Right renal pelvis (tissue), 4 donors: ENCODE data around the gene INTU. TPM values are rescaled to one million over a fixed set of nuclear protein-coding genes. Genes with fewer than 3 reads are reported as not detected.

Source experiments
- DNase-seq, 4 donors: peaks; one replicate each; pipeline ENCODE4 v3.0.0-alpha.2; 2013; ENCODE audit warnings: low read depth in 4 of 4, low spot score in 3 of 4, missing footprints in 1 of 4
- polyA plus RNA-seq, 4 donors: library from polyadenylated mRNA; unstranded; fragments of 120-200 nt; gene quantifications; one replicate each; pipeline ENCODE4 v1.2.1, GENCODE V29; 2013; ENCODE audit not compliant: insufficient read length in 4 of 4

INTU gene
- polyA plus RNA-seq, 4 donors, result 21.7 to 23.1 (median 22.2) TPM

DNA sequence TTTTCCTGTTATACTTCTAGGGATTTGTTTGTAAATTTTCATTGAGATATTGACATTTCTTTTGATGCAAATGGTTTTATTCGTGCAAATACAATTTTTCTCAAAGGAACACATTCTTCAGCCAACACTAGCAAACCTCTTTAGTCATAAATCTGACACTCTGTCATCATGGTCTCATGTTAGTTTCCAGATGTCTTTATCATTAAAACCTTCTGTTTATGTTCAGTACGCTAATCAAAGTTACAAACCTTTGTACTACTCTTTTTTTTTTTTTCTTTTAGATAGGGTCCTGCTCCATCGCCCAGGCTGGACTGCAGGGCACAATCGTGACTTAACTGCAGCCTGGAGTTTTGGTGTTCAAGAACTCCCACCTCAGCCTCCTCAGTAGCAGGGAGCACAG lies 104.5 kb downstream of the INTU start:
- DNase-seq, result no peak

GRCh38 chr4:127741247-127741646 lies 108.5 kb downstream of the INTU start:
- no peak for DNase-seq

GRCh38 chr4:127747883-127748282 lies 115.1 kb downstream of the INTU start:
- no peak for DNase-seq

- DNase-seq, result no peak
Observed at GRCh38 chr4:127748957-127749356, 116.2 kb downstream of the INTU start.

DNA sequence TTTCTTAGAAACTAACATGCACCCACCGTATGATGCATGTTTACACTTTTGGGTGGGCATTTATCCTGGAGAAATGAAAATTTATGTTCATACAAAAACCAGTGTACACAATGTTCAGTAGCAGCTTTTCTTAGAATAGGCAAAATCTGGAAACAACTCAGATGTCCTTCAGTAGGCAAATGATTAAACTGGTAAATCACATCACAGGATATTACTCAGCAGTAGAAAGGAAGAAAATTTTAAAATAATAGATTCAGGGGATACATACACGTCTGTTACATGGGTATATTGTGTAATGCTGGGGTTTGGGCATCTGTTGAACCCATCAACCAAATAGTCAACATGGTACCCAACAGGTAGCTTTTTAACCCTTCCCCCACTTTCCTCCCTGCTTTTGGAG lies 124.1 kb downstream of the INTU start:
- no peak for DNase-seq

GRCh38 chr4:127759228-127759820 lies 126.6 kb downstream of the INTU start:
- no peak for DNase-seq

GRCh38 chr4:127759893-127760292 lies 127.1 kb downstream of the INTU start:
- no peak for DNase-seq

DNA sequence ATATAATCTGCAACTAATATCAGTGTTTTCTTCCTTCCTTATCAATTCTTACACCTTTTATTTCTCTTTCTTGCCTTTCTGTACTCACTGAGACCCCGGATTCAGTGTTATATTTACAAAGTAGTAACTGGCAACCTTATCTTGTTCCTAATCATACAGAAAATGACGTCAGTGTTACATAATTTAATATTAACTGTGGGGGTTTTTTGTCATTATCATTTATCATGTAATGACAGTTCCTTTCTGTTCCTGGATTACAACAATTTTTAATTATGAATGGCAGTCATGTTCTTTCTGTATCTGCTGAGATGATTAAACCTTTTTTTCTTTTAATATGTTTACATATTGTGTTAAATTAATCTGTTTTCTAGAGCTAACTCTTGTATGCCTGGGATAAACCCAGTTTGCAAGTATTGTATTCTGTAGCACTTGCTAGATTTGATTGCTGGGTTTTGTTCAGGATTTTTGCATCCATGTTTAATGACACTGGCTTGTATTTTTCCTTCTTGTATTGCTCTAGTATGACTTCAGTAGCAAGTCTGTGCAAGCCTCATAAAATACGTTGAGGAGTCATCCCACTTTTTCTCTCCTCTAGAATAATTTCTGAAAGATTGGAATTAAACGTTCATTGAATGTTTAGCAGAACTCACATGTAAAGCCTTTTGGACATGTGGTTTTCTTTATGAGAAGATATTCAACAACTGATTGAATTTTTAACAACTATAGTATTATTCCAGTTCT lies 138.9 kb downstream of the INTU start:
- no peak for DNase-seq

GRCh38 chr4:127772769-127773671 lies 140.3 kb downstream of the INTU start:
- DNase-seq, result no peak

DNA sequence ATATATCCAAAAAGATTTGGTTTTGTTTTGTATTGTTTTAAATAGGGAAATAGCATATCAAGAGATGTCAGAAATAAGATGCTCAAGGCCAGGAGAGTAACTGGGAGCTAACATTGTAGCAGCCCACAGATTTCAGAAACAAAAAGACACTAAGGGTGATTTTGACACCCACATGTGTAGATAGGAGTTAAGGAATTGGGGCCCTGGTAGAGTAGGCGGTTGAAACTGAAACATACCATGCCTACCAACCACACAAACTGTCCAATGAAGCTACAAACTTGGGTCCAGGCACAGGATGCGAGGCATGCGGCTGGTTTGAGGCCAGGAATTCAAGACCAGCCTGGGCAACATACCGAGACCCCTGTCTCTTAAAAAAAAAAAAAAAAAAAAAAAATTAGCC lies 143.1 kb downstream of the INTU start:
- no peak for DNase-seq

Other genes with a start within 250 kb of the INTU start
- not detected for gene SLC25A31, start 97.4 kb downstream of the INTU start, polyA plus RNA-seq
- gene HSPA4L, start 149.4 kb downstream of the INTU start, polyA plus RNA-seq, result 10 to 100 TPM in 2 of 4 donors, 1 to 10 TPM in 2; 8.3 to 12.1 (median 10.3) TPM
- gene PLK4, start 247.9 kb downstream of the INTU start, polyA plus RNA-seq, result 10 to 100 TPM; 19.5 to 23.0 (median 21.5) TPM